K562 (cell line): ENCODE results near the gene ADD2. TPM values are rescaled to one million over a fixed set of nuclear protein-coding genes. Genes with fewer than 3 reads are reported as not detected.

Source experiments
- ATAC-seq: fragments of 200-7000 bp; cut with Tn5 transposase; 3 replicates; pipeline ENCODE4 v1.9.1; 2020; ENCODE audit warnings: moderate library complexity
- BruUV-seq: library from RNA; stranded (reverse); fragments of 400-500 nt; replicated peaks from 2 replicates; lab custom pipeline; 2021; lab: Mats Ljungman, UMichigan
- CTCF ChIA-PET: fragments of 300-600 bp; formaldehyde crosslinking; extraction: SDS; loops from one replicate; lab custom pipeline; 2021; ENCODE audit warnings: low intra/inter-chr PET ratio; lab: Yijun Ruan, JAX
- POLR2A ChIA-PET: fragments of 300-600, 350-650 bp; sonication (Branson Sonifier 250); formaldehyde crosslinking; extraction: SDS; loops from one replicate; lab custom pipeline; 2021; ENCODE audit warnings: antibody characterized with exemption, inconsistent platforms; lab: Yijun Ruan, JAX
- DNase-seq, 4 experiments: peaks; one replicate each; pipeline versions ENCODE4 v3.0.0 to v3.0.0-alpha.2; 2011 to 2018; ENCODE audit warnings: low spot score in 3 of 4, mixed read lengths in 3 of 4; ENCODE audit errors: extremely low read depth in 1 of 4
- FAIRE-seq: peaks from 2 replicates; lab custom pipeline; 2011; peaks lifted over from hg19 to GRCh38; lab: Jason Lieb, UNC
- H2AFZ ChIP-seq: 2 replicates; pipeline ENCODE4 v1.6.0; 2011; ENCODE audit warnings: low read depth, low read length, control low read depth, inconsistent platforms
- H3K27ac ChIP-seq: fragments of 200-600 bp; 3 replicates; pipeline ENCODE4 v1.8.0; 2011; ENCODE audit warnings: low read depth, mild to moderate bottlenecking, control low read depth, inconsistent platforms, low read length, moderate library complexity, mixed read lengths; ENCODE audit errors: extremely low read depth
- H3K27me3 ChIP-seq, 2 experiments: fragments of 300-600 bp in 1 of 2; 2 replicates in 1 of 2; 3 replicates in 1 of 2; pipeline versions ENCODE4 v1.6.0 to v1.8.0; 2011; ENCODE audit warnings: inconsistent platforms in 2 of 2, low read length in 2 of 2, mild to moderate bottlenecking in 1 of 2, mixed read lengths in 1 of 2, moderate library complexity in 1 of 2; ENCODE audit not compliant: control insufficient read depth in 2 of 2, insufficient read depth in 2 of 2
- H3K36me3 ChIP-seq: fragments of 300-600 bp; 3 replicates; pipeline ENCODE4 v1.8.0; 2011; ENCODE audit warnings: mild to moderate bottlenecking, low read length, inconsistent platforms; ENCODE audit not compliant: control insufficient read depth, insufficient read depth
- H3K4me1 ChIP-seq, 2 experiments: fragments of 200-600 bp in 1 of 2; replicated peaks in 1 of 2; 2 replicates in 1 of 2; 3 replicates in 1 of 2; pipeline versions ENCODE4 v1.5.1 to v1.8.0; 2011; ENCODE audit warnings: inconsistent platforms in 2 of 2, low read length in 2 of 2, mild to moderate bottlenecking in 1 of 2, mixed read lengths in 1 of 2, moderate library complexity in 1 of 2; ENCODE audit not compliant: control insufficient read depth in 2 of 2, insufficient read depth in 2 of 2
- H3K4me2 ChIP-seq: 2 replicates; pipeline ENCODE4 v1.6.1; 2011; ENCODE audit warnings: low read length, control low read depth, inconsistent platforms, mixed read lengths; ENCODE audit not compliant: insufficient read depth
- H3K4me3 ChIP-seq: fragments of 200-600 bp; sonication (generic), shearing (Covaris generic); 2 replicates; pipeline ENCODE4 v1.5.1; 2016; ENCODE audit warnings: control low read depth, inconsistent platforms
- H3K79me2 ChIP-seq: fragments of 200-600 bp; 3 replicates; pipeline ENCODE4 v1.8.0; 2011; ENCODE audit warnings: low read length, inconsistent platforms; ENCODE audit not compliant: control insufficient read depth, insufficient read depth
- H3K9ac ChIP-seq, 2 experiments: 2 replicates each; pipeline versions ENCODE4 v1.6.0 to v1.6.1; 2011; ENCODE audit warnings: low read depth in 2 of 2, low read length in 2 of 2, control low read depth in 1 of 2, inconsistent platforms in 1 of 2, mild to moderate bottlenecking in 1 of 2, mixed read lengths in 1 of 2; ENCODE audit not compliant: insufficient read depth in 1 of 2
- H3K9me1 ChIP-seq: one replicate; pipeline ENCODE4 v1.6.0; 2011; ENCODE audit warnings: inconsistent platforms, mild to moderate bottlenecking, low read length, moderate library complexity; ENCODE audit not compliant: control insufficient read depth, insufficient read depth
- H3K9me3 ChIP-seq: replicated peaks from 2 replicates; pipeline ENCODE4 v1.5.1; 2011; ENCODE audit warnings: low read depth, low read length, inconsistent platforms; ENCODE audit not compliant: control insufficient read depth, insufficient read depth
- H4K20me1 ChIP-seq: replicated peaks from 2 replicates; pipeline ENCODE4 v1.6.1; 2011; ENCODE audit warnings: low read length, inconsistent platforms, mixed read lengths; ENCODE audit not compliant: control insufficient read depth, insufficient read depth
- SPI1 ChIP-seq: IDR thresholded peaks from 2 replicates; pipeline ENCODE4 v1.6.1; 2011; ENCODE audit warnings: low read depth, low read length, control low read depth, borderline replicate concordance
- TFAM ChIP-seq: fragments of 250-450 bp; sonication (Bioruptor Pico); conservative IDR thresholded peaks from 2 replicates; pipeline ENCODE4 v1.5.0; 2021; ENCODE audit warnings: mild to moderate bottlenecking, moderate library complexity
- ZKSCAN3 ChIP-seq: fragments of 250-450 bp; sonication (Bioruptor Pico); IDR thresholded peaks from 2 replicates; pipeline ENCODE4 v1.4.0; 2020
- WGBS: fragments of 100-300 bp; shearing (Covaris generic); methylation state at CpG from one replicate; pipeline ENCODE4 v1.1.6; 2016; ENCODE audit warnings: low coverage, mixed read lengths; ENCODE audit not compliant: insufficient coverage; ENCODE audit errors: missing lambda C conversion rate; 5-methylcytosine and 5-hydroxymethylcytosine counted together
- in situ Hi-C: fragments of 300-500 bp; cut with MboI; formaldehyde crosslinking; loops from 4 replicates; pipeline ENCODE4 v1.15.0; 2018; ENCODE audit warnings: inconsistent platforms, mixed read lengths
- intact Hi-C: fragments of 100-400 bp; cut with micrococcal nuclease; formaldehyde crosslinking; loops from 2 replicates; pipeline ENCODE4 v1.14.2; 2022
- polyA plus RNA-seq, 8 experiments: library from polyadenylated mRNA; depleted of rRNA in 4 of 8; stranded (reverse) in 5 of 8; unstranded in 3 of 8; fragments of >200 nt; fragmentation: Nextera tagmentation in 2 of 8; fragmentation: Illumina TruSeq in 1 of 8; extraction: Ambion mirVana in 2 of 8; extraction: Trizol in 1 of 8; gene quantifications; 2 replicates each; pipeline versions ENCODE4 v1.2.1 to v1.2.3, GENCODE V29; 2011 to 2014; ENCODE audit warnings: inconsistent platforms in 1 of 8, missing spikeins in 1 of 8
- total RNA-seq, 7 experiments: library from RNA; depleted of rRNA in 6 of 7; stranded (reverse); fragments of >200 nt in 6 of 7; fragmentation: Illumina TruSeq in 2 of 7; extraction: Trizol in 2 of 7; gene quantifications; 2 replicates each; pipeline versions ENCODE4 v1.2.1 to v1.2.3, GENCODE V29; 2011 to 2021; ENCODE audit warnings: low replicate concordance in 1 of 7
- TF ChIP-seq, protein P1 (sequence below): sonication (generic); formaldehyde crosslinking; IDR thresholded peaks from 2 replicates; pipeline ENCODE4 v1.8.0; 2023; ENCODE audit warnings: missing genetic modification reagents, mild to moderate bottlenecking, borderline replicate concordance
- TF ChIP-seq, protein P2 (sequence below): fragments of 250-450 bp; sonication (Bioruptor Pico); IDR thresholded peaks from 2 replicates; pipeline ENCODE4 v1.5.0; 2021

The ADD2 gene
- total and polyA plus RNA-seq, 9 of the 15 experiments (the other 6 are each of a cell fraction or from before 2014, with no cell fraction given), result 3.5 to 63.0 (median 36.2) TPM

DNA sequence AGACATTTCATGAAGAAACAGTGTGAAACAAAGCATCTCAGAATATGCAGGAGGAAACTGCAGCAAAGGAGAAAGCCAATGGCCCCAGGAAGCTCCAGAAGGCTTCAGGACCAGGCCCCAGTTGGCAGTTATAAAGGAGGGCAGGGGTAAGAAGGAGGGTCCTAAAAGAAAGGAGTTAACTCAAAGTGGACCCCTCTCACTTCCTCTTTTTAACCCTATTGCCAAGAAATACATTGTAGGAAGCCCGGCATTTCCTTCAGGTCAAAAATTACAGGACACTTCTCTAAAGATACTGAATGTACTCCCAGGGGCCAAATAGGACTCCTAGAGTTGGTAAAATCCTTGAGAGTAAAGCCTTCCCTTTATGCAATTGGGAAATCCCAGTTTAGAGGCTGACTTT, 137.2 kb downstream of the ADD2 start:
- Histone ChIP-seq H3K9ac (no peak overlapping the region), H3K4me1 (peaks cover 0 to 5% of the 10 kb centered on the region in 2 experiments; a peak in 3 of 5 replicates), H3K4me3 (no peak overlapping the region), H3K9me1 (no peaks in the 10 kb centered on the region), H3K4me2 (no peak overlapping the region), H4K20me1 (no peaks in the 10 kb centered on the region), H3K9me3 (no peaks in the 10 kb centered on the region), H2AFZ (no peak overlapping the region), H3K27ac (no peak overlapping the region), H3K36me3 (no peaks in the 10 kb centered on the region), H3K27me3 (peaks cover 0 to 7% of the 10 kb centered on the region in 2 experiments; a peak in 2 of 5 replicates), H3K79me2 (no peaks in the 10 kb centered on the region)
- CTCF ChIA-PET, result no interaction called here
- intact Hi-C loops (no loop called here), in situ Hi-C loops (loop anchor here (25.0 kb wide), 1 partner anchor 718 kb away; the partner anchor contains the start of gene MXD1)
- 0% methylated on average over 1 of the region's 1 CpG for WGBS
- POLR2A ChIA-PET, result no interaction called here
- no peak for DNase-seq
- TF ChIP-seq, protein P1, sequence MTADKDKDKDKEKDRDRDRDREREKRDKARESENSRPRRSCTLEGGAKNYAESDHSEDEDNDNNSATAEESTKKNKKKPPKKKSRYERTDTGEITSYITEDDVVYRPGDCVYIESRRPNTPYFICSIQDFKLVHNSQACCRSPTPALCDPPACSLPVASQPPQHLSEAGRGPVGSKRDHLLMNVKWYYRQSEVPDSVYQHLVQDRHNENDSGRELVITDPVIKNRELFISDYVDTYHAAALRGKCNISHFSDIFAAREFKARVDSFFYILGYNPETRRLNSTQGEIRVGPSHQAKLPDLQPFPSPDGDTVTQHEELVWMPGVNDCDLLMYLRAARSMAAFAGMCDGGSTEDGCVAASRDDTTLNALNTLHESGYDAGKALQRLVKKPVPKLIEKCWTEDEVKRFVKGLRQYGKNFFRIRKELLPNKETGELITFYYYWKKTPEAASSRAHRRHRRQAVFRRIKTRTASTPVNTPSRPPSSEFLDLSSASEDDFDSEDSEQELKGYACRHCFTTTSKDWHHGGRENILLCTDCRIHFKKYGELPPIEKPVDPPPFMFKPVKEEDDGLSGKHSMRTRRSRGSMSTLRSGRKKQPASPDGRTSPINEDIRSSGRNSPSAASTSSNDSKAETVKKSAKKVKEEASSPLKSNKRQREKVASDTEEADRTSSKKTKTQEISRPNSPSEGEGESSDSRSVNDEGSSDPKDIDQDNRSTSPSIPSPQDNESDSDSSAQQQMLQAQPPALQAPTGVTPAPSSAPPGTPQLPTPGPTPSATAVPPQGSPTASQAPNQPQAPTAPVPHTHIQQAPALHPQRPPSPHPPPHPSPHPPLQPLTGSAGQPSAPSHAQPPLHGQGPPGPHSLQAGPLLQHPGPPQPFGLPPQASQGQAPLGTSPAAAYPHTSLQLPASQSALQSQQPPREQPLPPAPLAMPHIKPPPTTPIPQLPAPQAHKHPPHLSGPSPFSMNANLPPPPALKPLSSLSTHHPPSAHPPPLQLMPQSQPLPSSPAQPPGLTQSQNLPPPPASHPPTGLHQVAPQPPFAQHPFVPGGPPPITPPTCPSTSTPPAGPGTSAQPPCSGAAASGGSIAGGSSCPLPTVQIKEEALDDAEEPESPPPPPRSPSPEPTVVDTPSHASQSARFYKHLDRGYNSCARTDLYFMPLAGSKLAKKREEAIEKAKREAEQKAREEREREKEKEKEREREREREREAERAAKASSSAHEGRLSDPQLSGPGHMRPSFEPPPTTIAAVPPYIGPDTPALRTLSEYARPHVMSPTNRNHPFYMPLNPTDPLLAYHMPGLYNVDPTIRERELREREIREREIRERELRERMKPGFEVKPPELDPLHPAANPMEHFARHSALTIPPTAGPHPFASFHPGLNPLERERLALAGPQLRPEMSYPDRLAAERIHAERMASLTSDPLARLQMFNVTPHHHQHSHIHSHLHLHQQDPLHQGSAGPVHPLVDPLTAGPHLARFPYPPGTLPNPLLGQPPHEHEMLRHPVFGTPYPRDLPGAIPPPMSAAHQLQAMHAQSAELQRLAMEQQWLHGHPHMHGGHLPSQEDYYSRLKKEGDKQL (CRISPR knock-in tag), result no peak
- peak; percentile 88 for TF ChIP-seq SPI1
- no peak for TF ChIP-seq ZKSCAN3 (CRISPR knock-in tag)
- TF ChIP-seq, protein P2, sequence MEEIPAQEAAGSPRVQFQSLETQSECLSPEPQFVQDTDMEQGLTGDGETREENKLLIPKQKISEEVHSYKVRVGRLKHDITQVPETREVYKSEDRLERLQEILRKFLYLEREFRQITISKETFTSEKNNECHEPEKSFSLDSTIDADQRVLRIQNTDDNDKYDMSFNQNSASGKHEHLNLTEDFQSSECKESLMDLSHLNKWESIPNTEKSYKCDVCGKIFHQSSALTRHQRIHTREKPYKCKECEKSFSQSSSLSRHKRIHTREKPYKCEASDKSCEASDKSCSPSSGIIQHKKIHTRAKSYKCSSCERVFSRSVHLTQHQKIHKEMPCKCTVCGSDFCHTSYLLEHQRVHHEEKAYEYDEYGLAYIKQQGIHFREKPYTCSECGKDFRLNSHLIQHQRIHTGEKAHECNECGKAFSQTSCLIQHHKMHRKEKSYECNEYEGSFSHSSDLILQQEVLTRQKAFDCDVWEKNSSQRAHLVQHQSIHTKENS (CRISPR knock-in tag), result no peak
- no peak for TF ChIP-seq TFAM (CRISPR knock-in tag)
- BruUV-seq, result no TSS peak
- no peak for FAIRE-seq
- no peak for ATAC-seq
